ENCODE results near the gene RGL4. TPM values are rescaled to one million over a fixed set of nuclear protein-coding genes. Genes with fewer than 3 reads are reported as not detected.
"Not testable (repeated sequence)": the region's sequence is repeated elsewhere in the genome, so short reads cannot be mapped to it uniquely, and the experiment has no call there.

The RGL4 gene
- total RNA-seq, 3 donors from 2014 or later: 2.0 TPM; not detected in 2

DNA sequence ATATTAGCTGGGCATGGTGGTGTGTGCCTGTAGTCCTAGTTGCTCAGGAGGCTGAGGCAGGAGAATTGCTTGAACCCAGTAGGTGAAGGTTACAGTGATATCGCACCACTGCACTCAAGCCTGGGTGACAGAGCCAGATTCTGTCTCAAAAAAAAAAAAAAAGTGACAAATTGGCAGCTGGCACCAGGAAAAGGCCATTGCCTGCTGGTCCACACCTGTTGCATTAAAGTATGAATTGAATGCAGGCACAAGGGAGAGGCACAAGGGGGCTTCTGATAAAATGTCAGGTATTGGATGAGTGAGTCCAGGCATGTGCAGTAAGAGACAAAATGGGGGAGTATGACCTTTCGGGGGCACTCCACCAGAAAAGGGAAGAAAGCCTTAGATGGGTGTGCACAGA, 31.9 kb downstream of the RGL4 start:
- intact Hi-C loops (cut with DNase I; ENCODE audit: low total_unique reads): no loop called here
- Histone ChIP-seq H3K27me3 (no peaks in the 10 kb centered on the region), H3K4me1 (no peaks in the 10 kb centered on the region), H3K27ac (no peak overlapping the region), H3K36me3 (no peaks in the 10 kb centered on the region), H3K4me3 (no peak overlapping the region), H3K9me3 (no peaks in the 10 kb centered on the region)
- TF ChIP-seq POLR2A (IDR thresholded peaks at IDR 0.05) (no peak), CTCF (IDR thresholded peaks at IDR 0.05) (no peak), POLR2AphosphoS5 (IDR thresholded peaks at IDR 0.05) (no peak)
- no peak for DNase-seq (ENCODE audit: low spot score in 2 of 2)

DNA sequence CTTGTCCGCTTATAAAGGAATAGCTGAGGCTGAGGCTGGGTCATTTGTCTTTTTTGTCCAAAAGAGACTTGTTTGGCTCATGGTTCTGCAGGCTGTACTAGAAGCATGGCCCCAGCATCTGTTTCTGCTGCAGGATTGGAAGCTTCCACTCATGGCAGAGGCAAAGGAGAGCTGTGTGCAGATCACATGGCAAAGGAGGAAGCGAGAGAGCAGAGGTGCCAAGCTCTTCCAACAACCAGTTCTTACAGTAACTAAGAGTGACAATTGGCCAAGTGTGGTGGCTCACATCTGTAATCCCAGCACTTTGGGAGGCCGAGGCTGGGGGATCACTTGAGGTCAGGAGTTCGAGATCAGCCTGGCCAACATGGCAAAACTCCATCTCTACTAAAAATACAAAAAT, 37.3 kb downstream of the RGL4 start:
- intact Hi-C loops (cut with DNase I; ENCODE audit: low total_unique reads); H3K4me3 ChIP-seq; H3K27ac ChIP-seq; DNase-seq (ENCODE audit: low spot score in 2 of 2); H3K4me1 ChIP-seq; H3K9me3 ChIP-seq; H3K36me3 ChIP-seq; H3K27me3 ChIP-seq: not testable (repeated sequence)

- intact Hi-C loops (cut with DNase I; ENCODE audit: low total_unique reads): no loop called here
- H3K36me3 ChIP-seq: no peaks in the 10 kb centered on the region
- no peaks in the 10 kb centered on the region for H3K27me3 ChIP-seq
- no peak overlapping the region for H3K27ac ChIP-seq
- H3K4me1 ChIP-seq: no peaks in the 10 kb centered on the region
- no peaks in the 10 kb centered on the region for H3K9me3 ChIP-seq
- TF ChIP-seq POLR2AphosphoS5 (IDR thresholded peaks at IDR 0.05) (no peak), POLR2A (IDR thresholded peaks at IDR 0.05) (no peak), CTCF (IDR thresholded peaks at IDR 0.05) (no peak)
- DNase-seq (ENCODE audit: low spot score in 2 of 2): no peak
- no peak overlapping the region for H3K4me3 ChIP-seq
Observed at GRCh38 chr22:23737696-23738095, 46.9 kb downstream of the RGL4 start.

DNA sequence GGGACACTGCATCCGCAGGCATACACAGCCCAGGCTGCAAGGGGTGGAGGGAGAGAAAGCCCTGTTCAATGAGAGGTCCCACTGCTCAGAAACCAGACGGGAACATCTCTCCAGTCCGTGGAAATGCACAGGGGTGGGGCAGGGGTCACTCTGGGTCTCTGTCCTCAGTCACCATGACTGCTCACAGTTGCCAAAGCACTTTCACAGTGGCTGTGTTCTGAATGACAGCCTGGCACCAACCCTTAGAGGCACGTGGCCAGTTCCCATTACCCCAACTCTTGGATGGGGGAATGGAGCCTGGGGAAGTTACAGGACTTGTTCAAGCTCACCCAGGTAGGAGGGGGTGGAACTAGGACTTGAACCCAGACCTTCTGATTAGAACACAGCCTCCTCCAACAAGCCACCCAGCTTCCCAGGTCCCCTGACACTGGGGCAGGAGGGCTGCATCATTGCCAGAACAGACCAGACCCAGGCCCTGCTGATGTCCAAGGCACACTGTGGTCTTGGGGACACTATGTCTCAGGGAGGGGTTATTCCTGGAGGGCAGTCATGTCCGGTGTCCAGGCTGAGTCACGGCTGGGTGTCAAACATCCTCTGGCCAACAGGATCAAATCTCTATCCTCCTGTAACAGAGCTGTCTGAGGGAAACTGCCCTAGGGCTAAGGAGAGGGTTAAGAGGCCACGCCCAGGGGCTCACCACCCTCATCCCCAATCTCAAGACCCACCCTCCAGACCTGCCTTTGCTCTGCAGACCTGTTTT, 51.9 kb downstream of the RGL4 start:
- intact Hi-C loops (cut with DNase I; ENCODE audit: low total_unique reads): no loop called here
- Histone ChIP-seq H3K27ac (peak overlapping the region in 1 of 2 donors; percentile 43), H3K36me3 (peaks cover 5% of the 10 kb centered on the region), H3K9me3 (no peaks in the 10 kb centered on the region), H3K27me3 (no peaks in the 10 kb centered on the region), H3K4me3 (no peak overlapping the region), H3K4me1 (no peaks in the 10 kb centered on the region)
- no peak for DNase-seq (ENCODE audit: low spot score in 2 of 2)
- TF ChIP-seq CTCF (IDR thresholded peaks at IDR 0.05): no peak
- no peak for TF ChIP-seq POLR2A (IDR thresholded peaks at IDR 0.05)
- TF ChIP-seq POLR2AphosphoS5 (IDR thresholded peaks at IDR 0.05): no peak

- TF ChIP-seq POLR2AphosphoS5 (IDR thresholded peaks at IDR 0.05) (no peak), CTCF (IDR thresholded peaks at IDR 0.05) (no peak), POLR2A (IDR thresholded peaks at IDR 0.05) (no peak)
- Histone ChIP-seq H3K36me3 (peaks cover 5% of the 10 kb centered on the region), H3K4me1 (no peaks in the 10 kb centered on the region), H3K4me3 (no peak overlapping the region), H3K9me3 (no peaks in the 10 kb centered on the region), H3K27ac (peak overlapping the region in 1 of 2 donors; percentile 43), H3K27me3 (no peaks in the 10 kb centered on the region)
- DNase-seq (ENCODE audit: low spot score in 2 of 2): no peak
- intact Hi-C loops (cut with DNase I; ENCODE audit: low total_unique reads): no loop called here
Observed at GRCh38 chr22:23743303-23743705, 52.5 kb downstream of the RGL4 start.
